ENCODE results near the gene SPSB1. TPM values are rescaled to one million over a fixed set of nuclear protein-coding genes. Genes with fewer than 3 reads are reported as not detected.

Gene SPSB1
- total RNA-seq, 2 donors from 2014 or later: 29.0 to 57.1 TPM

DNA sequence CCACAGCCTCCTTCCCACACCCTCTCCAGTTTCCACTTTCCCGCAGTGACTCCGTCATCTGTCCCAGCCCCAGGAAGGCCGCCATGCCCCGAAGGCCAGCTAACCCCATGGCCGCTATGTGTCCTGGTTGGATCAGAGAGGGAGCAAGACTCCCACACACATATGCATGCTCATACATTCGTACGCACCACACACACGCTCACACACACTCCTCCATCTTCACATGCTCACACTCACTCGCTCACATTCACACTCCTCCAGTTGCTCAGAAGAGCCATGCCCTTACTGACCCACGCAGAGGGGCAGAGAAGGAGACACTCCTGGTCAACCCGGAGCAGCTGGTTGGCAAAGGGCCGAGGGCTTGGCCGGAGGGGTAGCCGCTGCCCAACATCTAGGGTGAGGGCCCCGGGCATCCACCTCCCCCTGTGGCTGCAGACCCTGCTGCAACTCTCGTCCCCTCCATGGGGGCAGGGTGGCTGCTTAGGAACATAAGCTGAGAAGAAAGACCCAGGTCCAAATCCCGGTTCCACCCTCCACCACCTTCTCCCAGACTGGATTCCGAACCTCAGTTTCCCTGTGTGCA, 124.3 kb downstream of the SPSB1 start:
- no peaks in the 10 kb centered on the region for H3K36me3 ChIP-seq

GRCh38 chr1:9417695-9418094, 125.0 kb downstream of the SPSB1 start:
- WGBS: 86% methylated on average over 9 of the region's 9 CpGs
- Histone ChIP-seq H3K4me1 (replicated peaks) (no peaks in the 10 kb centered on the region), H3K4me3 (no peak overlapping the region), H3K9me3 (no peaks in the 10 kb centered on the region), H3K36me3 (no peaks in the 10 kb centered on the region), H3K27me3 (replicated peaks; ENCODE audit: insufficient read depth) (no peaks in the 10 kb centered on the region), H3K27ac (no peak overlapping the region)
- DNase-seq (ENCODE audit: low spot score): no peak
- intact Hi-C loops (cut with DNase I): no loop called here
- TF ChIP-seq, protein P1, sequence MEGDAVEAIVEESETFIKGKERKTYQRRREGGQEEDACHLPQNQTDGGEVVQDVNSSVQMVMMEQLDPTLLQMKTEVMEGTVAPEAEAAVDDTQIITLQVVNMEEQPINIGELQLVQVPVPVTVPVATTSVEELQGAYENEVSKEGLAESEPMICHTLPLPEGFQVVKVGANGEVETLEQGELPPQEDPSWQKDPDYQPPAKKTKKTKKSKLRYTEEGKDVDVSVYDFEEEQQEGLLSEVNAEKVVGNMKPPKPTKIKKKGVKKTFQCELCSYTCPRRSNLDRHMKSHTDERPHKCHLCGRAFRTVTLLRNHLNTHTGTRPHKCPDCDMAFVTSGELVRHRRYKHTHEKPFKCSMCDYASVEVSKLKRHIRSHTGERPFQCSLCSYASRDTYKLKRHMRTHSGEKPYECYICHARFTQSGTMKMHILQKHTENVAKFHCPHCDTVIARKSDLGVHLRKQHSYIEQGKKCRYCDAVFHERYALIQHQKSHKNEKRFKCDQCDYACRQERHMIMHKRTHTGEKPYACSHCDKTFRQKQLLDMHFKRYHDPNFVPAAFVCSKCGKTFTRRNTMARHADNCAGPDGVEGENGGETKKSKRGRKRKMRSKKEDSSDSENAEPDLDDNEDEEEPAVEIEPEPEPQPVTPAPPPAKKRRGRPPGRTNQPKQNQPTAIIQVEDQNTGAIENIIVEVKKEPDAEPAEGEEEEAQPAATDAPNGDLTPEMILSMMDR (IDR thresholded peaks at IDR 0.05): no peak
- no peak for TF ChIP-seq POLR2AphosphoS5 (IDR thresholded peaks at IDR 0.05)
- no peak for TF ChIP-seq POLR2A (IDR thresholded peaks at IDR 0.05)

More for the DNA sequence above, 124.3 kb downstream of the SPSB1 start:
- Histone ChIP-seq H3K4me1 (replicated peaks) (no peaks in the 10 kb centered on the region), H3K27ac (no peak overlapping the region), H3K9me3 (no peaks in the 10 kb centered on the region), H3K4me3 (no peak overlapping the region), H3K27me3 (replicated peaks; ENCODE audit: insufficient read depth) (no peaks in the 10 kb centered on the region)
- 94% methylated on average over 18 of the region's 18 CpGs for WGBS
- intact Hi-C loops (cut with DNase I): no loop called here
- TF ChIP-seq, protein P1 (IDR thresholded peaks at IDR 0.05): no peak
- no peak for TF ChIP-seq POLR2AphosphoS5 (IDR thresholded peaks at IDR 0.05)
- no peak for TF ChIP-seq POLR2A (IDR thresholded peaks at IDR 0.05)
- DNase-seq (ENCODE audit: low spot score): no peak

DNA sequence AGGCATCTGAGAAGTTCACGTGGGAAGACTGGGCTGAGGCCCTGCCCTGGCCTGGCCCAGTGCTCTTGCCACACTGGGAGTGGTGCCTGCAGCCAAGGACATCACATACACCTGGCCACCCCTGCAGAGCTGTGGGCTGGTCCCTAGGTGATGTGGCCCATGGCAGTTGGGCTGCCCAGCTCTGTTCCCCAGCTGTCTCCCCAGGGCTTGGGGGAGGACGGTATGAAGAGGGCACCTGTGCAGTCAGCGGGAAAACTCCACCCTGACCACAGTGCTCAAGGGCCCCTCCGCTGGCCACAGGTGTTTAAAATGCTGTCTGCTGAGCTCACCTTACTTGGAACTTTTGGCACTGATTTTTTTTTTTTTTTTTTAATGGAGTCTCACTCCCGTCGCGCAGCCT, 126.2 kb downstream of the SPSB1 start:
- H3K36me3 ChIP-seq: no peaks in the 10 kb centered on the region
- intact Hi-C loops (cut with DNase I): no loop called here
- TF ChIP-seq, protein P1 (IDR thresholded peaks at IDR 0.05): no peak
- TF ChIP-seq POLR2AphosphoS5 (IDR thresholded peaks at IDR 0.05) (no peak), POLR2A (IDR thresholded peaks at IDR 0.05) (no peak)
- WGBS: 86% methylated on average over 7 of the region's 7 CpGs
- H3K9me3 ChIP-seq: no peaks in the 10 kb centered on the region
- DNase-seq (ENCODE audit: low spot score): no peak
- no peak overlapping the region for H3K4me3 ChIP-seq
- H3K4me1 ChIP-seq (replicated peaks): no peaks in the 10 kb centered on the region
- H3K27me3 ChIP-seq (replicated peaks; ENCODE audit: insufficient read depth): no peaks in the 10 kb centered on the region
- H3K27ac ChIP-seq: no peak overlapping the region

Other genes starting within 250 kb of the SPSB1 start
- 10 to 100 TPM; 25.4 to 55.0 TPM for gene SLC2A5, start 223.3 kb upstream of the SPSB1 start, total RNA-seq
- 10 to 100 TPM in 1 of 2 donors, 1 to 10 TPM in 1; 5.6 to 10.7 TPM for gene GPR157, start 163.8 kb upstream of the SPSB1 start, total RNA-seq
- 10 to 100 TPM; 52.8 to 88.8 TPM for gene H6PD, start 58.1 kb upstream of the SPSB1 start, total RNA-seq
- gene SLC25A33, start 246.6 kb downstream of the SPSB1 start, total RNA-seq: 10 to 100 TPM; 10.7 to 11.9 TPM

Data from prostate gland (tissue), 2 donors.